Panc1 (cell line): ENCODE data around the gene KCNJ12. TPM values are rescaled to one million over a fixed set of nuclear protein-coding genes. Genes with fewer than 3 reads are reported as not detected.
"Not testable (repeated sequence)": the region's sequence is repeated elsewhere in the genome, so short reads cannot be mapped to it uniquely, and the experiment has no call there.

Experiments used
- ATAC-seq: fragments of 200-7000 bp; cut with Tn5 transposase; 2 replicates; pipeline ENCODE4 v1.9.1; 2020; ENCODE audit warnings: mild to moderate bottlenecking, moderate library complexity
- BruUV-seq: library from RNA; stranded (reverse); fragments of 400-500 nt; replicated peaks from 2 replicates; lab custom pipeline; 2021; lab: Mats Ljungman, UMichigan
- CTCF ChIA-PET: fragments of 300-600 bp; sonication (Branson Sonifier 250); formaldehyde crosslinking; loops from one replicate; lab custom pipeline; 2022; ENCODE audit warnings: antibody characterized with exemption; lab: Charles Lee
- POLR2A ChIA-PET: fragments of 300-600 bp; sonication (Branson Sonifier 250); formaldehyde crosslinking; loops from one replicate; lab custom pipeline; 2022; ENCODE audit warnings: antibody characterized with exemption; lab: Charles Lee
- DNase-seq: peaks from one replicate; pipeline ENCODE4 v3.0.0-alpha.2; 2010; ENCODE audit warnings: low read depth, low spot score
- H3K27ac ChIP-seq: 2 replicates; pipeline ENCODE4 v1.5.1; 2011; ENCODE audit warnings: mild to moderate bottlenecking, low read length, inconsistent platforms
- H3K27me3 ChIP-seq: fragments of 200-500 bp; sonication (Bioruptor generic); 2 replicates; pipeline ENCODE4 v1.6.0; 2014; ENCODE audit warnings: low read length, inconsistent platforms; ENCODE audit not compliant: control insufficient read depth, insufficient read depth
- H3K36me3 ChIP-seq: fragments of 200-500 bp; sonication (Bioruptor generic); 2 replicates; pipeline ENCODE4 v1.5.1; 2014; ENCODE audit warnings: inconsistent platforms, mild to moderate bottlenecking, low read length, moderate library complexity; ENCODE audit not compliant: control insufficient read depth, insufficient read depth
- H3K4me1 ChIP-seq: 2 replicates; pipeline ENCODE4 v1.5.1; 2011; ENCODE audit warnings: inconsistent platforms, mild to moderate bottlenecking, low read length, moderate library complexity; ENCODE audit not compliant: control insufficient read depth, insufficient read depth
- H3K4me3 ChIP-seq, 2 experiments: 2 replicates each; pipeline ENCODE4 v1.5.1; 2011 to 2012; ENCODE audit warnings: low read depth in 2 of 2, low read length in 2 of 2, mild to moderate bottlenecking in 2 of 2, inconsistent platforms in 1 of 2, moderate library complexity in 1 of 2
- H3K9me3 ChIP-seq: fragments of 200-500 bp; sonication (Bioruptor generic); 2 replicates; pipeline ENCODE4 v1.5.1; 2014; ENCODE audit warnings: low read depth, mild to moderate bottlenecking, inconsistent platforms, low read length, moderate library complexity; ENCODE audit not compliant: control insufficient read depth, insufficient read depth
- POLR2AphosphoS5 ChIP-seq: IDR thresholded peaks from 2 replicates; pipeline ENCODE4 v1.6.1; 2012; ENCODE audit warnings: mild to moderate bottlenecking, low read depth, low read length, moderate library complexity
- REST ChIP-seq, 2 experiments: IDR thresholded peaks; 2 replicates each; pipeline ENCODE4 v1.6.1; 2011 to 2012; ENCODE audit warnings: low read depth in 2 of 2, control low read depth in 1 of 2, low read length in 1 of 2, mild to moderate bottlenecking in 1 of 2, moderate library complexity in 1 of 2; ENCODE audit not compliant: insufficient read depth in 1 of 2
- SIN3A ChIP-seq: IDR thresholded peaks from 2 replicates; pipeline ENCODE4 v1.6.1; 2012; ENCODE audit warnings: low read depth, mild to moderate bottlenecking, low read length, moderate library complexity, borderline replicate concordance; ENCODE audit not compliant: insufficient read depth
- TCF7L2 ChIP-seq: IDR thresholded peaks from 2 replicates; pipeline ENCODE4 v1.6.1; 2011; ENCODE audit warnings: mild to moderate bottlenecking, low read depth, low read length, inconsistent platforms
- in situ Hi-C: cut with HindIII; loops from 2 replicates; pipeline ENCODE4 v1.10.0; 2016; ENCODE audit warnings: low sequenced_read_pairs, low pct_unique_long_range_greater_than_20kb
- intact Hi-C: fragments of 100-400 bp; cut with micrococcal nuclease; formaldehyde crosslinking; loops from one replicate; pipeline ENCODE4 v1.10.0; 2022; ENCODE audit not compliant: unreplicated experiment
- total RNA-seq: library from RNA; stranded (reverse); gene quantifications from one replicate; pipeline ENCODE4 v1.2.1, GENCODE V29; 2021; ENCODE audit not compliant: unreplicated experiment
- TF ChIP-seq, protein P1 (sequence below): fragments of 450-650 bp; IDR thresholded peaks from 2 replicates; pipeline ENCODE4 v1.5.1; 2017; ENCODE audit warnings: mild to moderate bottlenecking

The KCNJ12 gene
- total RNA-seq, 1 experiment from 2014 or later, result 2.7 TPM

- H3K27ac ChIP-seq, intact Hi-C loops, H3K36me3 ChIP-seq, DNase-seq, CTCF ChIA-PET, H3K4me3 ChIP-seq, in situ Hi-C loops, H3K9me3 ChIP-seq, H3K4me1 ChIP-seq, BruUV-seq, ATAC-seq, H3K27me3 ChIP-seq, POLR2A ChIA-PET: not testable (repeated sequence)
Observed at GRCh38 chr17:21343061-21343949, 32.9 kb upstream of the KCNJ12 start.

DNA sequence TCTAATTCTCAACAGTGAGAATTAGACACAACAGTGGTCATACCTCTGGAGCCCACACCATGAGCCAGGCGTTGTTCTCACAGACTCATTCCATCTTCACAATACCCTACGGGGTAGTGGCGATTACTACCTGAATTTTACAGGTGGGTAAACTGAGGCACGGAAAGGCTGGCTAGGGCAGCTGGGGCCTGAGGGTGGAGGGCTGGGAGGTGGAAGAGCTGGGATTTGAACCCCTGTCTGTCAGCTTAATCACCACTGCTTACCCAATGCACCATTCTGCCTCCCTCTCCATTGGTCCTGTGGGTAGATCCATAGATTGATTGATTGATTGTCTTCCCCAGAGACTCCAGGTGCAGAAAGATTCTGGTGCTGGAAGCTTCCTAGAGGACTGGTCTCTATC, 31.4 kb upstream of the KCNJ12 start:
- H3K9me3 ChIP-seq, result not testable (repeated sequence)

DNA sequence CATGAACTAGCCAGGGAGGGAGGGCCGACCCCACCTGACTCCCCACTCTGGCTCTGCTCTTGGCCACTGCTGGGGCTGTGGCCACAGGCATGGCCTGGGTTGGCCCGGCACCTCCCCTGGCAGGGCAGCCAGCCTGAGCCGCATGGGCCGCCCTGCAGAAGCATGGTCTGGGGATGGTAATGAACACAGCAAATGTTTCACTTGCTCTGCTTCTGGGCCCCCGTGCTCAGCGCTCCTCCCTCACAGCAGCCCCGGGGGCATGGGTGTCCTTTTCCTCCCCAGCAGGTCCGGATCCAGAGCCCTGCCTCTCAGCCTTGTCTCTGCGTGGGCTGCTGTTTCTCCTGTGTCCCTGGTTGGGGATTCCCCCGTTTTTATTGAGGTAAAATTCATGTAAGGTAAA, 30.9 kb upstream of the KCNJ12 start:
- DNase-seq (no peak), ATAC-seq (no peak)
- Histone ChIP-seq H3K4me3 (no peak overlapping the region), H3K27ac (no peak overlapping the region), H3K9me3 (no peaks in the 10 kb centered on the region), H3K27me3 (no peaks in the 10 kb centered on the region), H3K36me3 (no peaks in the 10 kb centered on the region), H3K4me1 (no peaks in the 10 kb centered on the region)
- ChIA-PET CTCF (no interaction called here), POLR2A (no interaction called here)
- intact Hi-C loops, result no loop called here
- in situ Hi-C loops, result no loop called here
- BruUV-seq, result no TSS peak
- TF ChIP-seq TCF7L2 (no peak), POLR2AphosphoS5 (no peak), REST (IDR thresholded peaks at IDR 0.05; ENCODE audit: insufficient read depth in 1 of 2, low read depth in 2 of 2, low read length in 1 of 2) (no peak), SIN3A (no peak)
- TF ChIP-seq, protein P1, sequence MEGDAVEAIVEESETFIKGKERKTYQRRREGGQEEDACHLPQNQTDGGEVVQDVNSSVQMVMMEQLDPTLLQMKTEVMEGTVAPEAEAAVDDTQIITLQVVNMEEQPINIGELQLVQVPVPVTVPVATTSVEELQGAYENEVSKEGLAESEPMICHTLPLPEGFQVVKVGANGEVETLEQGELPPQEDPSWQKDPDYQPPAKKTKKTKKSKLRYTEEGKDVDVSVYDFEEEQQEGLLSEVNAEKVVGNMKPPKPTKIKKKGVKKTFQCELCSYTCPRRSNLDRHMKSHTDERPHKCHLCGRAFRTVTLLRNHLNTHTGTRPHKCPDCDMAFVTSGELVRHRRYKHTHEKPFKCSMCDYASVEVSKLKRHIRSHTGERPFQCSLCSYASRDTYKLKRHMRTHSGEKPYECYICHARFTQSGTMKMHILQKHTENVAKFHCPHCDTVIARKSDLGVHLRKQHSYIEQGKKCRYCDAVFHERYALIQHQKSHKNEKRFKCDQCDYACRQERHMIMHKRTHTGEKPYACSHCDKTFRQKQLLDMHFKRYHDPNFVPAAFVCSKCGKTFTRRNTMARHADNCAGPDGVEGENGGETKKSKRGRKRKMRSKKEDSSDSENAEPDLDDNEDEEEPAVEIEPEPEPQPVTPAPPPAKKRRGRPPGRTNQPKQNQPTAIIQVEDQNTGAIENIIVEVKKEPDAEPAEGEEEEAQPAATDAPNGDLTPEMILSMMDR, result no peak

More for the DNA sequence above, 31.4 kb upstream of the KCNJ12 start:
- CTCF ChIA-PET, BruUV-seq, DNase-seq, POLR2A ChIA-PET, H3K4me3 ChIP-seq, H3K4me1 ChIP-seq, in situ Hi-C loops, H3K27me3 ChIP-seq, H3K36me3 ChIP-seq, H3K27ac ChIP-seq, intact Hi-C loops, ATAC-seq: not testable (repeated sequence)

DNA sequence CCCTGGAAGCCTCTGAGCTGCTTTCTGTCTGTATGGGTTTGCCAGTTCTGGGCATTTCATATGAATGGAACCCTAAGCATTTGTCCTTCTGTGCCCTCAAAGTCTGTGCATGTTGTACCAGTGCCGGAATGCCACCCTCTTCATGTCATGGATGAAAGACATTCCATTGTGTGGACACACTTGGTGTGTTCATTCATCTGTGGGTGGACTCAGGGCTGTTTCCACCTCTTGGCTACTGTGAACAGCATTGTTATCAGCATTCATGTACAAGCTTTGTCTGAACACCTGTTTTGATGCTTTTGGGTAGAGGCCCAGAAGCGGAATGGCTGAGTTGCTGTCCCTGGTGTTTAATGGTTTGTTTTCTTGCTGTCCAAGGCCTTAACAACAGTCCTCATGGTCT, 30.1 kb upstream of the KCNJ12 start:
- H3K27ac ChIP-seq, in situ Hi-C loops, CTCF ChIA-PET, H3K36me3 ChIP-seq, ATAC-seq, POLR2A ChIA-PET, H3K4me3 ChIP-seq, BruUV-seq, intact Hi-C loops, H3K9me3 ChIP-seq, H3K27me3 ChIP-seq, DNase-seq, H3K4me1 ChIP-seq: not testable (repeated sequence)

DNA sequence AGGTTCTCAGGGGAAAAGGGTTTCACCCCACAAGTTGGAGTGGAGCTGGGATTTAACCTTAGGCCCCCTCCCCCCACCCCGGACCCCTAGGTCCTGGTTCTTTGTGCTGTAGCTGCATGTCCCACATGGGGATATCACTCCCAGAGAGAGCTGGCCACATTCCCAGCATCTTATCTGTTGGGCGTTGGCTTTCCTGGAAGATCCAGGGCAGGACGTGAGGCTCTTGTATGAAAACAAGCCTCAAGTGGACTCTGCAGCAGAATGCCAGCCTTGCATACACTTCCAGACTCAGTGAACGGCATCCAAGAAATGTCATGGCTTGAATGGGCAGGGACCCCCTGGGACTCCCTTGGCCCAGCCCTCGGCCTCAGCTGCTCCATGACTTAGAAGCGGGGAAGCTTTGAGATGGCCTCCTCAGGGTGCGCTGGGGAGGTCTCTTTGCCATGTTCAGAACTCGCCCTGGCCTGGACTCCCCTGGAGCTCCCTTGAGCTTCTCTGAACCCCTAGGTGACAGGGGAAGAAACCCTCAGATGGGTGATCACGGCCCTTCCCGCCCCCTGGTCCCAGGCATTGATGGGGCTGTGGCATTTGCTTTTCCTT, 29.4 kb upstream of the KCNJ12 start:
- in situ Hi-C loops, H3K9me3 ChIP-seq, ATAC-seq, DNase-seq, H3K4me3 ChIP-seq, H3K36me3 ChIP-seq, H3K27ac ChIP-seq, POLR2A ChIA-PET, BruUV-seq, H3K4me1 ChIP-seq, H3K27me3 ChIP-seq, intact Hi-C loops, CTCF ChIA-PET: not testable (repeated sequence)
